GM21786 (cell line): ENCODE results near the gene MRPL51.

ENCODE experiments used
- ATAC-seq: cut with Tn5 transposase; IDR thresholded peaks from one replicate; pipeline ENCODE4 v1.9.1; 2021; ENCODE audit not compliant: unreplicated experiment

MRPL51 gene

GRCh38 chr12:6462234-6462995 lies 30.6 kb downstream of the MRPL51 start:
- no peak for ATAC-seq

- ATAC-seq: peak; percentile 78
Observed at GRCh38 chr12:6461401-6462233, 31.4 kb downstream of the MRPL51 start.

GRCh38 chr12:6460751-6461371 lies 32.2 kb downstream of the MRPL51 start:
- ATAC-seq: no peak

GRCh38 chr12:6459004-6459337 lies 34.1 kb downstream of the MRPL51 start:
- ATAC-seq: no peak

GRCh38 chr12:6458281-6459003 lies 34.6 kb downstream of the MRPL51 start:
- ATAC-seq: no peak

GRCh38 chr12:6457220-6457945 lies 35.7 kb downstream of the MRPL51 start:
- ATAC-seq: no peak

- no peak for ATAC-seq
Observed at GRCh38 chr12:6452944-6453630, 40.0 kb downstream of the MRPL51 start.

GRCh38 chr12:6452245-6452943 lies 40.7 kb downstream of the MRPL51 start:
- ATAC-seq: no peak

- ATAC-seq: peak; percentile 61
Observed at GRCh38 chr12:6451348-6452244, 41.5 kb downstream of the MRPL51 start, which contains the start of gene TAPBPL. TSS of gene TAPBPL (plus strand) at chr12:6452042. CDS start at chr12:6452249, 207 bp downstream.

GRCh38 chr12:6450869-6451347 lies 42.2 kb downstream of the MRPL51 start:
- no peak for ATAC-seq

- ATAC-seq: no peak
Observed at GRCh38 chr12:6450091-6450868, 42.8 kb downstream of the MRPL51 start.

- no peak for ATAC-seq
Observed at GRCh38 chr12:6444704-6445688, 48.1 kb downstream of the MRPL51 start, which contains the start of gene CD27. TSS of gene CD27 (plus strand) at chr12:6444955. CDS start at chr12:6445096, 141 bp downstream.

GRCh38 chr12:6444031-6444430 lies 49.0 kb downstream of the MRPL51 start:
- ATAC-seq: no peak

GRCh38 chr12:6443361-6443983 lies 49.6 kb downstream of the MRPL51 start:
- no peak for ATAC-seq

GRCh38 chr12:6442836-6443235 lies 50.2 kb downstream of the MRPL51 start:
- no peak for ATAC-seq
